ENCODE data around the gene CREB3L2.

The CREB3L2 gene

GRCh38 chr7:137878333-137878961, 123.4 kb downstream of the CREB3L2 start:
- DNase-seq (ENCODE audit: low read depth in 1 of 2, low spot score in 1 of 2) = no peak

- no peak for DNase-seq (ENCODE audit: low read depth in 1 of 2, low spot score in 1 of 2)
Observed at GRCh38 chr7:137877027-137877675, 124.7 kb downstream of the CREB3L2 start.

- no peak for DNase-seq (ENCODE audit: low read depth in 1 of 2, low spot score in 1 of 2)
Observed at GRCh38 chr7:137875746-137876145, 126.1 kb downstream of the CREB3L2 start.

- no peak for DNase-seq (ENCODE audit: low read depth in 1 of 2, low spot score in 1 of 2)
Observed at GRCh38 chr7:137873979-137874777, 127.7 kb downstream of the CREB3L2 start.

- DNase-seq (ENCODE audit: low read depth in 1 of 2, low spot score in 1 of 2) = no peak
Observed at GRCh38 chr7:137873524-137873923, 128.4 kb downstream of the CREB3L2 start.

- no peak for DNase-seq (ENCODE audit: low read depth in 1 of 2, low spot score in 1 of 2)
Observed at GRCh38 chr7:137871170-137871915, 130.5 kb downstream of the CREB3L2 start.

GRCh38 chr7:137870684-137871083, 131.2 kb downstream of the CREB3L2 start:
- DNase-seq (ENCODE audit: low read depth in 1 of 2, low spot score in 1 of 2) = no peak

- DNase-seq (ENCODE audit: low read depth in 1 of 2, low spot score in 1 of 2) = no peak
Observed at GRCh38 chr7:137870078-137870477, 131.8 kb downstream of the CREB3L2 start.

- no peak for DNase-seq (ENCODE audit: low read depth in 1 of 2, low spot score in 1 of 2)
Observed at GRCh38 chr7:137869260-137869659, 132.6 kb downstream of the CREB3L2 start.

- no peak for DNase-seq (ENCODE audit: low read depth in 1 of 2, low spot score in 1 of 2)
Observed at GRCh38 chr7:137867289-137867688, 134.6 kb downstream of the CREB3L2 start.

- no peak for DNase-seq (ENCODE audit: low read depth in 1 of 2, low spot score in 1 of 2)
Observed at GRCh38 chr7:137865764-137866163, 136.1 kb downstream of the CREB3L2 start.

- DNase-seq (ENCODE audit: low read depth in 1 of 2, low spot score in 1 of 2) = no peak
Observed at GRCh38 chr7:137862964-137863363, 138.9 kb downstream of the CREB3L2 start.

- DNase-seq (ENCODE audit: low read depth in 1 of 2, low spot score in 1 of 2) = no peak
Observed at GRCh38 chr7:137862358-137862757, 139.5 kb downstream of the CREB3L2 start.

- no peak for DNase-seq (ENCODE audit: low read depth in 1 of 2, low spot score in 1 of 2)
Observed at GRCh38 chr7:137860542-137860941, 141.3 kb downstream of the CREB3L2 start.

GRCh38 chr7:137853053-137853452, 148.8 kb downstream of the CREB3L2 start:
- no peak for DNase-seq (ENCODE audit: low read depth in 1 of 2, low spot score in 1 of 2)

GRCh38 chr7:137852108-137852507, 149.8 kb downstream of the CREB3L2 start:
- DNase-seq (ENCODE audit: low read depth in 1 of 2, low spot score in 1 of 2) = no peak

GRCh38 chr7:137850972-137851945, 150.6 kb downstream of the CREB3L2 start:
- no peak for DNase-seq (ENCODE audit: low read depth in 1 of 2, low spot score in 1 of 2)

- DNase-seq (ENCODE audit: low read depth in 1 of 2, low spot score in 1 of 2) = no peak
Observed at GRCh38 chr7:137850571-137850970, 151.3 kb downstream of the CREB3L2 start.

- DNase-seq (ENCODE audit: low read depth in 1 of 2, low spot score in 1 of 2) = no peak
Observed at GRCh38 chr7:137848095-137848494, 153.8 kb downstream of the CREB3L2 start.

GRCh38 chr7:137847568-137848050, 154.3 kb downstream of the CREB3L2 start:
- DNase-seq (ENCODE audit: low read depth in 1 of 2, low spot score in 1 of 2) = no peak

Data from stimulated activated CD4-positive, alpha-beta T cell treated with anti-CD3 and anti-CD28 coated beads, Interleukin-15, amount 100 ng/mL, for 1 hour (primary cell).